ENCODE measurements around the gene PLCH2. TPM values are rescaled to one million over a fixed set of nuclear protein-coding genes. Genes with fewer than 3 reads are reported as not detected.
A peak's percentile ranks its signal among the peaks of the same experiment; 100 is the strongest.

PLCH2 gene
- polyA plus RNA-seq, 1 of the 3 experiments (the other 2 are of a cell fraction): 0.08 TPM

DNA sequence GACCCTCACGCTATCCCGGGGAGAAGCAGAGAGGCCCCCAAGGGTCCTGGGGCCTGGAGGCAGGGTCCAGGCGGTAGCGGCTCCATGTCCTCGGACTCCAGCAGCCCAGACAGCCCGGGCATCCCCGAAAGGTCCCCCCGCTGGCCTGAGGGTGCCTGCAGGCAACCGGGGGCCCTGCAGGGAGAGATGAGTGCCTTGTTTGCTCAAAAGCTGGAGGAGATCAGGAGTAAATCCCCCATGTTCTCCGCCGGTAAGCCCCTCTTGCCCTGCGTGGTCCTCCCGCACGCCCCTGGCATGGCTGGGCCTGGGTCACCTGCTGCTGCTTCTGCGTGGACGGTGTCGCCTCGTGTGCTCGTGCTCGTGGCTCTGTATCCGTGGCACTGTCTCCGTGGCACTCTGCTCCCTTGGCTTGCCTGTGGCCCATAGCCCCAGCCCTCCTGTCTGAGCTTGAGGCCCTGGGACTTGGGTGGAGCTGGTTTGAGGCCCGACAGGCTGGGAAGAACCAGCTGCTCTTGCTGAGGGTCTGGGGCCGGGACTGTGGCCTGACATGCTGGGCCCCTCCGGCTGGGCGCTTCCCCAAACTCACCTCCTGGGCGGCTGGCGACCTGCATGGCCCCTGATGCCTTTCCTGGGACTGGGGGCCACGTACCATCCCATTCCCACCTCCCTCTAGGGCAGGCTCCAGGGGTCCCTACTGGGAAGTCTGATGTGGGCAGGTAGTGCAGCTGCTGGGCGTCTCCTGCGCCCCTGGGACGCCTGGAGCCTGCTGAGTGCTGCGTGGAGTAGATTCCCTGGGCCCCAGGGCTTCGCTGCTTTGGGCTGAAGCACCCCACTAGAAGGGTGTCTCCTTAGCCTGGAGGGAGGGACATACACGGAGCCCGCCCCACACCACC is 26.8 kb downstream of the PLCH2 start:
- TF ChIP-seq GABPA (IDR thresholded peaks at IDR 0.05; ENCODE audit: low read depth): no peak
- TF ChIP-seq NRF1 (IDR thresholded peaks at IDR 0.05; ENCODE audit: low read depth, low read length): no peak
- TF ChIP-seq TCF12 (IDR thresholded peaks at IDR 0.05): no peak
- no peak for TF ChIP-seq FOXJ3 (CRISPR knock-in tag; IDR thresholded peaks at IDR 0.05)
- 75% methylated on average over 9 of the region's 36 CpGs for WGBS (ENCODE audit: low lambda C conversion rate)
- peaks cover 0 to 15% of the 10 kb centered on the region in 2 experiments; a peak in 1 of 4 replicates for H3K4me1 ChIP-seq (ENCODE audit: control insufficient read depth in 1 of 2, insufficient read depth in 2 of 2, low read depth in 1 of 2, low read length in 1 of 2)
- H3K9me3 ChIP-seq: no peaks in the 10 kb centered on the region
- no peak overlapping the region for H3K9ac ChIP-seq
- no peaks in the 10 kb centered on the region for H3F3A ChIP-seq (replicated peaks; ENCODE audit: insufficient read depth)
- no peak for DNase-seq
- H3K4me2 ChIP-seq: no peak overlapping the region
- no peaks in the 10 kb centered on the region for H3K79me2 ChIP-seq (ENCODE audit: insufficient read depth)
- H2AFZ ChIP-seq (ENCODE audit: low read depth): no peak overlapping the region
- POLR2A ChIA-PET: interaction anchor here (0.9 to 1.8 kb wide), 2 partner anchors 23 to 28 kb away, joined by 3 to 5 read pairs; partner anchors contain the start of gene PANK4
- CTCF ChIA-PET: interaction anchor here (1.0 to 2.4 kb wide), 4 partner anchors 20 to 43 kb away, joined by 3 to 7 read pairs (median 3); partner anchors contain the start of genes PANK4 and PLCH2
- H3K4me3 ChIP-seq (ENCODE audit: low read depth in 2 of 2, low read length in 1 of 2): no peak overlapping the region
- H3K9me2 ChIP-seq: no peaks in the 10 kb centered on the region
- H3K27ac ChIP-seq (ENCODE audit: low read depth in 2 of 2, low read length in 1 of 2): no peak overlapping the region
- peaks cover 0 to 2% of the 10 kb centered on the region in 2 experiments for H3K36me3 ChIP-seq (replicated peaks in 1 of 2; ENCODE audit: control insufficient read depth in 1 of 2, insufficient read depth in 2 of 2, low read length in 1 of 2)
- no peaks in the 10 kb centered on the region for H3K27me3 ChIP-seq (ENCODE audit: insufficient read depth)
- H4K20me1 ChIP-seq (ENCODE audit: insufficient read depth): no peaks in the 10 kb centered on the region

DNA sequence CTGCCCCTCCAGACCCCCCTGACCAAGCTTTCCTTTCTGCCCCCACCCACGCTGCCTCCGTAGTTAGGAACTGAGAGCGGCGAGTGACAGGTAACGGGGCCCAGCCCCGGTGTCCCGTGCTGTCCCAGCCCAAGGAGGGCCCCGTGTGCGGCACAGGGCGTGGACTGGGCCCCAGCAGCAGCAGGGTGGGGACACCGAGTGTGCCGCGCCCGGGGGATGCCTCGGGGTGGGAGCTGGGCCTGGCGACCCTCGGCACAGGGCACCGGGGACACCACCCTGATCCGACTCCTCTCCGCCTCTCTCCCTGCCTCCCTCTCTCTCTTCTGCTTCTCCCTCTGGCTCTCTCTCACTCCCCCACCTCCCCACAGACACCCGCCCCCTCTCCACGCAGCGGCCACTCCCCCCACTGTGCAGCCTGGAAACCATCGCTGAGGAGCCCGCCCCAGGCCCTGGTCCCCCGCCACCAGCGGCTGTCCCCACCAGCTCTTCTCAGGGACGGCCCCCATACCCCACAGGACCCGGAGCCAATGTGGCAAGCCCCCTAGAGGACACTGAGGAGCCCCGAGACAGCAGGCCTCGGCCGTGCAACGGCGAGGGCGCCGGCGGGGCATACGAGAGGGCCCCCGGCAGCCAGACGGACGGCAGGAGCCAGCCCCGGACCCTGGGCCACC is 27.6 kb downstream of the PLCH2 start:
- no peak overlapping the region for H3K4me3 ChIP-seq (ENCODE audit: low read depth in 2 of 2, low read length in 1 of 2)

More for the DNA sequence above, 27.6 kb downstream of the PLCH2 start:
- TF ChIP-seq RFX5 (IDR thresholded peaks at IDR 0.05; ENCODE audit: low read length): no peak
- TF ChIP-seq, protein P1, sequence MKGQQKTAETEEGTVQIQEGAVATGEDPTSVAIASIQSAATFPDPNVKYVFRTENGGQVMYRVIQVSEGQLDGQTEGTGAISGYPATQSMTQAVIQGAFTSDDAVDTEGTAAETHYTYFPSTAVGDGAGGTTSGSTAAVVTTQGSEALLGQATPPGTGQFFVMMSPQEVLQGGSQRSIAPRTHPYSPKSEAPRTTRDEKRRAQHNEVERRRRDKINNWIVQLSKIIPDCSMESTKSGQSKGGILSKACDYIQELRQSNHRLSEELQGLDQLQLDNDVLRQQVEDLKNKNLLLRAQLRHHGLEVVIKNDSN (IDR thresholded peaks at IDR 0.05; ENCODE audit: borderline replicate concordance, low read depth): no peak
- TF ChIP-seq GATA2 (CRISPR knock-in tag; IDR thresholded peaks at IDR 0.05): no peak
- TF ChIP-seq, protein P2, sequence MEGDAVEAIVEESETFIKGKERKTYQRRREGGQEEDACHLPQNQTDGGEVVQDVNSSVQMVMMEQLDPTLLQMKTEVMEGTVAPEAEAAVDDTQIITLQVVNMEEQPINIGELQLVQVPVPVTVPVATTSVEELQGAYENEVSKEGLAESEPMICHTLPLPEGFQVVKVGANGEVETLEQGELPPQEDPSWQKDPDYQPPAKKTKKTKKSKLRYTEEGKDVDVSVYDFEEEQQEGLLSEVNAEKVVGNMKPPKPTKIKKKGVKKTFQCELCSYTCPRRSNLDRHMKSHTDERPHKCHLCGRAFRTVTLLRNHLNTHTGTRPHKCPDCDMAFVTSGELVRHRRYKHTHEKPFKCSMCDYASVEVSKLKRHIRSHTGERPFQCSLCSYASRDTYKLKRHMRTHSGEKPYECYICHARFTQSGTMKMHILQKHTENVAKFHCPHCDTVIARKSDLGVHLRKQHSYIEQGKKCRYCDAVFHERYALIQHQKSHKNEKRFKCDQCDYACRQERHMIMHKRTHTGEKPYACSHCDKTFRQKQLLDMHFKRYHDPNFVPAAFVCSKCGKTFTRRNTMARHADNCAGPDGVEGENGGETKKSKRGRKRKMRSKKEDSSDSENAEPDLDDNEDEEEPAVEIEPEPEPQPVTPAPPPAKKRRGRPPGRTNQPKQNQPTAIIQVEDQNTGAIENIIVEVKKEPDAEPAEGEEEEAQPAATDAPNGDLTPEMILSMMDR (IDR thresholded peaks at IDR 0.05): no peak
- TF ChIP-seq TEAD4 (IDR thresholded peaks at IDR 0.05; ENCODE audit: borderline replicate concordance, insufficient read depth): no peak
- no peak for TF ChIP-seq TCF12 (IDR thresholded peaks at IDR 0.05)
- TF ChIP-seq, protein P3, sequence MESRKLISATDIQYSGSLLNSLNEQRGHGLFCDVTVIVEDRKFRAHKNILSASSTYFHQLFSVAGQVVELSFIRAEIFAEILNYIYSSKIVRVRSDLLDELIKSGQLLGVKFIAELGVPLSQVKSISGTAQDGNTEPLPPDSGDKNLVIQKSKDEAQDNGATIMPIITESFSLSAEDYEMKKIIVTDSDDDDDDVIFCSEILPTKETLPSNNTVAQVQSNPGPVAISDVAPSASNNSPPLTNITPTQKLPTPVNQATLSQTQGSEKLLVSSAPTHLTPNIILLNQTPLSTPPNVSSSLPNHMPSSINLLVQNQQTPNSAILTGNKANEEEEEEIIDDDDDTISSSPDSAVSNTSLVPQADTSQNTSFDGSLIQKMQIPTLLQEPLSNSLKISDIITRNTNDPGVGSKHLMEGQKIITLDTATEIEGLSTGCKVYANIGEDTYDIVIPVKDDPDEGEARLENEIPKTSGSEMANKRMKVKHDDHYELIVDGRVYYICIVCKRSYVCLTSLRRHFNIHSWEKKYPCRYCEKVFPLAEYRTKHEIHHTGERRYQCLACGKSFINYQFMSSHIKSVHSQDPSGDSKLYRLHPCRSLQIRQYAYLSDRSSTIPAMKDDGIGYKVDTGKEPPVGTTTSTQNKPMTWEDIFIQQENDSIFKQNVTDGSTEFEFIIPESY (IDR thresholded peaks at IDR 0.05; ENCODE audit: borderline replicate concordance, low read depth): no peak
- TF ChIP-seq RAD21 (IDR thresholded peaks at IDR 0.05; ENCODE audit: low read length): no peak
- no peak for TF ChIP-seq TAF1 (IDR thresholded peaks at IDR 0.05; ENCODE audit: borderline replicate concordance, low read depth, low read length)
- no peak for TF ChIP-seq RXRA (IDR thresholded peaks at IDR 0.05; ENCODE audit: borderline replicate concordance, low read depth)
- TF ChIP-seq, protein P4, sequence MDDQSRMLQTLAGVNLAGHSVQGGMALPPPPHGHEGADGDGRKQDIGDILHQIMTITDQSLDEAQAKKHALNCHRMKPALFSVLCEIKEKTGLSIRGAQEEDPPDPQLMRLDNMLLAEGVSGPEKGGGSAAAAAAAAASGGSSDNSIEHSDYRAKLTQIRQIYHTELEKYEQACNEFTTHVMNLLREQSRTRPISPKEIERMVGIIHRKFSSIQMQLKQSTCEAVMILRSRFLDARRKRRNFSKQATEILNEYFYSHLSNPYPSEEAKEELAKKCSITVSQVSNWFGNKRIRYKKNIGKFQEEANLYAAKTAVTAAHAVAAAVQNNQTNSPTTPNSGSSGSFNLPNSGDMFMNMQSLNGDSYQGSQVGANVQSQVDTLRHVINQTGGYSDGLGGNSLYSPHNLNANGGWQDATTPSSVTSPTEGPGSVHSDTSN (IDR thresholded peaks at IDR 0.05): no peak
- H2AFZ ChIP-seq (ENCODE audit: low read depth): no peak overlapping the region
- H3K27me3 ChIP-seq (ENCODE audit: insufficient read depth): no peaks in the 10 kb centered on the region
- no peaks in the 10 kb centered on the region for H3F3A ChIP-seq (replicated peaks; ENCODE audit: insufficient read depth)
- H3K27ac ChIP-seq (ENCODE audit: low read depth in 2 of 2, low read length in 1 of 2): no peak overlapping the region
- H3K9me3 ChIP-seq: no peaks in the 10 kb centered on the region
- H3K4me1 ChIP-seq (ENCODE audit: control insufficient read depth in 1 of 2, insufficient read depth in 2 of 2, low read depth in 1 of 2, low read length in 1 of 2): peaks cover 0 to 15% of the 10 kb centered on the region in 2 experiments; a peak in 1 of 4 replicates
- H4K20me1 ChIP-seq (ENCODE audit: insufficient read depth): no peaks in the 10 kb centered on the region
- H3K4me2 ChIP-seq: no peak overlapping the region
- CTCF ChIA-PET: interaction anchor here (0.8 to 2.4 kb wide), 4 partner anchors 19 to 44 kb away, joined by 3 to 7 read pairs (median 3); partner anchors contain the start of gene PANK4
- POLR2A ChIA-PET: interaction anchor here (0.9 kb wide), 1 partner anchor 22 kb away, joined by 3 read pairs; the partner anchor contains the start of gene PANK4
- peak; percentile 68 for DNase-seq
- H3K36me3 ChIP-seq (replicated peaks in 1 of 2; ENCODE audit: control insufficient read depth in 1 of 2, insufficient read depth in 2 of 2, low read length in 1 of 2): peaks cover 0 to 7% of the 10 kb centered on the region in 2 experiments
- H3K79me2 ChIP-seq (ENCODE audit: insufficient read depth): no peaks in the 10 kb centered on the region
- 66% methylated on average over 15 of the region's 42 CpGs for WGBS (ENCODE audit: low lambda C conversion rate)
- no peaks in the 10 kb centered on the region for H3K9me2 ChIP-seq
- no peak overlapping the region for H3K9ac ChIP-seq
